Right ventricle myocardium inferior (tissue), 1 donor: ENCODE measurements around the gene GRB14. TPM values are rescaled to one million over a fixed set of nuclear protein-coding genes. Genes with fewer than 3 reads are reported as not detected.

Source experiments
- ATAC-seq: fragments of 200-7000 bp; cut with Tn5 transposase; one replicate; pipeline ENCODE4 v1.9.1; 2020; ENCODE audit warnings: mild to moderate bottlenecking, moderate library complexity
- DNase-seq: peaks from one replicate; pipeline ENCODE4 v3.0.0; 2021; ENCODE audit errors: missing footprints
- intact Hi-C: fragments of 100-400 bp; cut with DNase I; formaldehyde crosslinking; loops from one replicate; pipeline ENCODE4 v1.11.0; 2022
- total RNA-seq: library from RNA; stranded (reverse); fragmentation: NEBNext Ultra II Directional; extraction: Animal tissue kit (Norgen Biotek cat#: 25700); gene quantifications from one replicate; pipeline ENCODE4 v1.2.1, GENCODE V29; 2021
- donor health status: DM: no; HTN: yes; CAD: no; lungs with severe emphysema.

Gene GRB14
- total RNA-seq, 1 donor from 2014 or later, result 22.1 TPM

GRCh38 chr2:164453656-164454305 lies 167.5 kb downstream of the GRB14 start:
- intact Hi-C loops, result no loop called here
- ATAC-seq (no peak), DNase-seq (no peak)

GRCh38 chr2:164450278-164450677 lies 171.0 kb downstream of the GRB14 start:
- intact Hi-C loops, result no loop called here
- DNase-seq, result no peak
- no peak for ATAC-seq

DNA sequence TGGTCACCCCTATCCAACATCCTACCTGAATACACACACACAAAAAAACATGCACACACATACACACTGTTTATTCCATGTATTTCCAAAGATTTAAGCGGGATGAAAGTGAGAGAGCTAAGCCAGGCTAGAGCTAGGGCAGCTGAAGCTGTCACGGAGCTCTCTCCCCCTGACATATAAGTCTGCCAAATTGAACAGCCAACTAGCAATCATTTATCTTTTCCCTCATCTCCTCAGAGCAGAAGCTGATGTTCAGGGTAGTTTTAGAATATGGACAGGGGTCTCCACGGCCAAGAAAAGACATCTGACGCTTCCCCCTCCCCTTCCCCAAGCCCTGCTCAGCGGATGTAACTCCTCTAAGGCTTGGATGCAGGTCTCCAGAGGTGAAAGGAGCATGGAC lies 171.6 kb downstream of the GRB14 start:
- ATAC-seq (no peak), DNase-seq (no peak)
- intact Hi-C loops, result no loop called here

GRCh38 chr2:164447660-164448059 lies 173.6 kb downstream of the GRB14 start:
- ATAC-seq, result no peak
- intact Hi-C loops, result no loop called here
- no peak for DNase-seq

Other genes with a start within 250 kb of the GRB14 start
- gene COBLL1, start 220.3 kb upstream of the GRB14 start, total RNA-seq, result 15.2 TPM